Lower leg skin (tissue), 3 donors: Measurements from ENCODE around the gene CALCA.

Source experiments
- CTCF ChIP-seq, 3 donors: fragments of 450-650 bp; IDR thresholded peaks; one replicate each; pipeline ENCODE4 v1.5.1; 2016; ENCODE audit warnings: antibody characterized with exemption in 3 of 3, mild to moderate bottlenecking in 3 of 3, moderate library complexity in 2 of 3
- POLR2A ChIP-seq, 2 donors: fragments of 450-650 bp; IDR thresholded peaks; one replicate each; pipeline ENCODE4 v1.6.1; 2016 to 2017; ENCODE audit warnings: antibody characterized with exemption in 2 of 2, mild to moderate bottlenecking in 1 of 2, moderate library complexity in 1 of 2

GRCh38 chr11:15011776-15012345 is 39.7 kb upstream of the CALCA start:
- TF ChIP-seq CTCF (IDR thresholded peaks at IDR 0.05): no peak
- TF ChIP-seq POLR2A (IDR thresholded peaks at IDR 0.05): no peak
